ENCODE data around the gene GPANK1. TPM values are rescaled to one million over a fixed set of nuclear protein-coding genes. Genes with fewer than 3 reads are reported as not detected.
A peak's percentile ranks its signal among the peaks of the same experiment; 100 is the strongest.

GPANK1 gene
- total and polyA plus RNA-seq, 12 donors, result 7.4 to 61.2 (median 17.2) TPM

GRCh38 chr6:31669676-31670075 is 4.9 kb upstream of the GPANK1 start, which contains the start of gene LY6G5B:
LY6G5B (plus strand) TSS chr6:31669976; CDS start chr6:31670951, 975 bp downstream.
- no peak within 1 kb of the TSS for H3K27ac ChIP-seq
- no peak within 1 kb of the TSS for H3K4me3 ChIP-seq
- intact Hi-C loops (cut with DNase I), result no loop called here
- H3K27me3 ChIP-seq, result no peaks in the 10 kb centered on the region
- no peaks in the 10 kb centered on the region for H3K9me3 ChIP-seq (replicated peaks in 1 of 3)
- no peak for TF ChIP-seq CTCF (IDR thresholded peaks at IDR 0.05)
- no peak for TF ChIP-seq POLR2A (IDR thresholded peaks at IDR 0.05)
- H3K4me1 ChIP-seq (replicated peaks in 1 of 2), result peaks cover 0 to 20% of the 10 kb centered on the region in 2 donors
- 83% methylated on average over 8 of the region's 8 CpGs for WGBS, 4 donors
- peaks cover 0 to 70% of the 10 kb centered on the region in 2 donors for H3K36me3 ChIP-seq (replicated peaks in 1 of 2)
- DNase-seq, result no peak

GRCh38 chr6:31666337-31666965 is 1.7 kb upstream of the GPANK1 start:
- peaks cover 0 to 55% of the 10 kb centered on the region in 2 donors for H3K36me3 ChIP-seq (replicated peaks in 1 of 2)
- no peaks in the 10 kb centered on the region for H3K27me3 ChIP-seq
- WGBS, 4 donors, result 2 to 4% (median 3%) methylated on average over 14 to 15 of the region's 15 CpGs
- no peak for DNase-seq
- H3K4me1 ChIP-seq (replicated peaks in 1 of 2), result peaks cover 7 to 38% of the 10 kb centered on the region in 2 donors
- peak overlapping the region; percentile 82 to 96 (median 89) for H3K27ac ChIP-seq
- intact Hi-C loops (cut with DNase I), result no loop called here
- H3K4me3 ChIP-seq, result peak overlapping the region; percentile 69 to 95 (median 88)
- no peaks in the 10 kb centered on the region for H3K9me3 ChIP-seq (replicated peaks in 1 of 3)
- TF ChIP-seq POLR2A (IDR thresholded peaks at IDR 0.05) (no peak), CTCF (IDR thresholded peaks at IDR 0.05) (no peak)

- TF ChIP-seq CTCF (IDR thresholded peaks at IDR 0.05) (no peak), POLR2A (IDR thresholded peaks at IDR 0.05) (peak; percentile 40 to 83)
- Histone ChIP-seq H3K4me3 (peak within 1 kb of the TSS; percentile 69 to 95 (median 88)), H3K27me3 (no peaks in the 10 kb centered on the region), H3K27ac (peak within 1 kb of the TSS; percentile 83 to 96 (median 89)), H3K4me1 (replicated peaks in 1 of 2) (peaks cover 7 to 45% of the 10 kb centered on the region in 2 donors), H3K9me3 (replicated peaks in 1 of 3) (no peaks in the 10 kb centered on the region), H3K36me3 (replicated peaks in 1 of 2) (peaks cover 0 to 48% of the 10 kb centered on the region in 2 donors)
- intact Hi-C loops (cut with DNase I), result no loop called here
- 0% methylated on average over 18 to 63 of the region's 63 CpGs for WGBS, 4 donors
- DNase-seq, result peak; percentile 96 to 99 (median 98)
Observed at GRCh38 chr6:31665501-31666336, 922 bp upstream of the GPANK1 start, which contains the start of gene CSNK2B. CSNK2B (plus strand) TSS chr6:31666080; CDS start chr6:31666832, 752 bp downstream.

Data from adrenal gland (tissue), 12 donors.